NCI-H345 treated with DMSO at 0.1 percent for 48 hours (cell line): ENCODE data around the gene NGB.
A peak's percentile ranks its signal among the peaks of the same experiment; 100 is the strongest.
"Not testable (repeated sequence)": the region's sequence is repeated elsewhere in the genome, so short reads cannot be mapped to it uniquely, and the experiment has no call there.

ENCODE experiments used
- DNase-seq: peaks from one replicate; lab custom pipeline; 2025; ENCODE audit not compliant: unreplicated experiment; lab: John Stamatoyannopoulos, UW

NGB gene

GRCh38 chr14:77271113-77271710 is at the start of gene NGB:
TSS of gene NGB (minus strand) at chr14:77271206. CDS start at chr14:77270937, 269 bp downstream.
- no peak for DNase-seq

GRCh38 chr14:77320238-77320935 is 49.4 kb upstream of the NGB start, which contains the start of gene POMT2:
TSS of gene POMT2 (minus strand) at chr14:77320883. CDS start at chr14:77320681, 202 bp downstream.
- DNase-seq, result peak; percentile 84

- DNase-seq, result no peak
These were observed 48.4 kb upstream of the NGB start for GRCh38 chr14:77319422-77319821.

GRCh38 chr14:77318756-77319155 is 47.8 kb upstream of the NGB start:
- not testable (repeated sequence) for DNase-seq

- DNase-seq, result no peak
These were observed 47.1 kb upstream of the NGB start for GRCh38 chr14:77318006-77318553.

GRCh38 chr14:77316872-77317301 is 45.9 kb upstream of the NGB start:
- peak; percentile 18 for DNase-seq

GRCh38 chr14:77316195-77316505 is 45.1 kb upstream of the NGB start:
- no peak for DNase-seq

GRCh38 chr14:77314539-77315457 is 43.8 kb upstream of the NGB start:
- peak; percentile 42 for DNase-seq

- DNase-seq, result no peak
These were observed 43.0 kb upstream of the NGB start for GRCh38 chr14:77314043-77314442.

GRCh38 chr14:77313371-77313770 is 42.4 kb upstream of the NGB start:
- DNase-seq, result no peak

- no peak for DNase-seq
These were observed 40.2 kb upstream of the NGB start for GRCh38 chr14:77311217-77311616.

GRCh38 chr14:77310026-77310425 is 39.0 kb upstream of the NGB start:
- DNase-seq, result no peak

GRCh38 chr14:77309131-77309530 is 38.1 kb upstream of the NGB start:
- DNase-seq, result no peak

GRCh38 chr14:77306851-77307496 is 36.0 kb upstream of the NGB start:
- no peak for DNase-seq

GRCh38 chr14:77306416-77306815 is 35.4 kb upstream of the NGB start:
- DNase-seq, result no peak

GRCh38 chr14:77305696-77306095 is 34.7 kb upstream of the NGB start:
- DNase-seq, result no peak

GRCh38 chr14:77303417-77304156 is 32.6 kb upstream of the NGB start:
- DNase-seq, result peak; percentile 57

GRCh38 chr14:77302926-77303325 is 31.9 kb upstream of the NGB start:
- DNase-seq, result no peak

- DNase-seq, result peak; percentile 8
These were observed 30.1 kb upstream of the NGB start for GRCh38 chr14:77301103-77301502.

- no peak for DNase-seq
These were observed 28.8 kb upstream of the NGB start for GRCh38 chr14:77299771-77300170.
